GM21723 (cell line): ENCODE measurements around the gene KRTAP5-8.
"Not testable (repeated sequence)": the region's sequence is repeated elsewhere in the genome, so short reads cannot be mapped to it uniquely, and the experiment has no call there.

Experiments used
- ATAC-seq: cut with Tn5 transposase; IDR thresholded peaks from one replicate; pipeline ENCODE4 v1.9.1; 2021; ENCODE audit warnings: mild to moderate bottlenecking, moderate library complexity; ENCODE audit not compliant: unreplicated experiment

The KRTAP5-8 gene

DNA sequence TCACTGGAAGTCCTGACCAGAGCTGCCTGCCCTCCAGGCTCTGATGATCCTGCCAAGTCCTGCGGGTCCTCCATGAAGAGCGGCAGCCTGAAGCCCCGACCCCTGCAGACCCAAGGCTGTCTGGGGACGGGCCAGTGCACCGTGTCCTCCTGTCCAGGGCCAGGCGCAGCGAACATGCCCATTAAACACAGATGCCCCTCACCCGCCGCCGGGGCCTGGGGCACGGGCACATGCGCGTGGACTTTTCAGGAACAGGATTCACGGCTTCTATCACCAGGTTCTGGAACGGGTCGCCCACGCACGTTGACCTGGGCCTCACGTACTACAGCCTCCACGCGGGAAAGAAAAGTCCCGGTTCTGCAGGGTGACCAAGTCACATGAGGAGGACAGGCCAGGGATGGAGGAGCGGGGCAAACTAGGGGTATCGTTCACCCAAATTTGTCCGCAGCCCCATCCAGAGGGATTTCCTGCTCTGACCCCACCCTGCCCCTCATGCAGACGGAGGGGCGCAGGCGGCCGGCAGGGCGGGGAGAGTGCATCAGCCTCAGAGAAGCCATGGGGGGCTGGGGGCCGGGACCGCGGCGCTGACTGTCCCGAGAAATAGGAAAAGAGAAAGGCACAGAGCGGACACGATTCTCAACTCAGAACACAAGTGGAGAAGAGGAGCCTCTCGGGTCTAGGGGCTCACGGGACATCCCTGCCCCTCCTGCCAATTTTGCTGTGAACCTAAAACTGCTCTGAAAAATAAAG is 33.5 kb downstream of the KRTAP5-8 start:
- ATAC-seq: not testable (repeated sequence)

DNA sequence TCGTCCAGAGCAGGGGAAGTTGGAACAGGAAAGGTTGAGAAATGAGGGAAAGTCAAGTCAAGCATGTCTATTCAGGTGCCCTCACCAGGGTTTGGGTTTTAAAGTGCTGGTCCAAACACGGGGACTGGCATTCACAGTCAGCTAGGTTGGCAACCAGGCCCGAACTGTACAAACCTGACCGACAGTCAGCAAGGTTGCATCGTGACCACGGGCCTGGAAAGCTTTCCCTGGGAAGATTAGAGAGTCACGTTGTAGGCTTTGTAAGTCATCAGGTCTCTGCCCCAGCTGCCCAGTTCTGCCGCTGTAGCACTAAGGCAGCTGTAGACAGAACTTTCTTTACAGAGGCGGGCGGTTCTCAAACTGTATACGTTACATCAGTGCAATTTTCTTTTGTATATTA is 35.0 kb downstream of the KRTAP5-8 start:
- ATAC-seq: no peak

DNA sequence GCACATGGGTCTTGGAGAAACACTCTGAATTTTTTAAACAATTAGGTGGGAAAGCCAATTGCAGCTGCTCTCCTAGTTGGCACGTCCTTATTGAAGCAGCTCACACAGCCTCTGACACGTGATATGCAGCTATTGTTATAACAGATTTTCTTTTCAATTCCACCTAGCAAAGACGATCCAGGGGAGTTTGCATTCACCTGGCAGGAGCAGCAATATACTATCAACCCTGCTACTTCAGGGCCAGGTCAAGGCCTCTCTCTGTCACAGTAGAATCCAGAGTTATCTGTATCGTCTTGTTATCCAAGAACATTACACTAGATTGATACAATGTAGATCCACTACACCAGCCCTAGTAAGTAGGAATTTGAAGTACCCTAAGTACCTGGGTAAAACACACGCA is 36.6 kb downstream of the KRTAP5-8 start:
- no peak for ATAC-seq

DNA sequence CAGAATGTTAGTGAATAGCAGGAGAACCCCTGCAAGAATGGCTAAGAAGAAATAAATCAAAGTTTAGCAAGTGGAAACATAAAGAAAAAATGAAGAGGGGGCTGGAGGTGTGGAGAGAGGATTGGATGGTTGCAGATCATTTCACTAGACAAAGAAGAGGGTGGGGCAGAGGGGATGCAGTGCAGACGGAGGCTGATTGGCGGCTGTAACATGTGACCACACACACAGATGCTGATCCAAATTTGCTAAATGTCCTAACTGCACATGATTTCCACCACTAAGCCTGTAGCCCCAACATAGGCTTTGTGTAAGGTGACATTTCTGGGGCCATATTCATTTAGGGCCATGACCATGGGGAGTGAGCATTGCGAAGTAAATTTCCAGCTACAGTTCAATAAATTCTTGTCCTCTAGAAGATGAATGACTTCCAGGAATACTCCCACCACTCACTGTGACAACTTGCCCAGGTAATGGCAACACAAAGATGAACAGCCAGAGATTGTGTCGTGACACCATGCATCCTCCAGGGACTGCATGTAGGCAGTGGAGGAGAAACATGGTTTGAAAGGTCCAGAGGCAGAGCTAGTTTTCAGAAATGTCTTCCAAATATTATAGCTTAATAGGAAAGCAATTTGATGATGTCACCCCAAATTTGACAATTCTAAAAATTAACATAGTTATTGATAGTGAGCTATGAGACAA is 38.0 kb downstream of the KRTAP5-8 start:
- no peak for ATAC-seq

DNA sequence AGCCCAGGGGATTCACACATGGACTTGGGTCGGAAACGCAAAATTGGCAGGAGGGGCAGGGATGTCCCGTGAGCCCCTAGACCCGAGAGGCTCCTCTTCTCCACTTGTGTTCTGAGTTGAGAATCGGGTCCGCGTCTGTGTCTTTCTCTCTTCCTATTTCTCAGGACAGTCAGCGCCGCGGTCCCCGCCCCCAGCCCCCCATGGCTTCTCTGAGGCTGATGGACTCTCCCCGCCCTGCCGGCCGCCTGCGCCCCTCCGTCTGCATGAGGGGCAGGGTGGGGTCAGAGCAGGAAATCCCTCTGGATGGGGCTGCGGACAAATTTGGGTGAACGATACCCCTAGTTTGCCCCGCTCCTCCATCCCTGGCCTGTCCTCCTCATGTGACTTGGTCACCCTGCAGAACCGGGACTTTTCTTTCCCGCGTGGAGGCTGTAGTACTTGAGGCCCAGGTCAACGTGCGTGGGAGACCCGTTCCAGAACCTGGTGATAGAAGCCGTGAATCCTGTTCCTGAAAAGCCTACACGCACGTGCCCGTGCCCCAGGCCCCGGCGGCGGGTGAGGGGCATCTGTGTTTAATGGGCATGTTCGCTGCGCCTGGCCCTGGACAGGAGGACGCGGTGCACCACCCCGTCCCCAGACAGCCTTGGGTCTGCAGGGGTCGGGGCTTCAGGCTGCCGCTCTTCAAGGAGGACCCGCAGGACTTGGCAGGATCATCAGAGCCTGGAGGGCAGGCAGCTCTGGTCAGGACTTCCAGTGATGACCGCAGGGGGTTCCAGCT is 39.1 kb downstream of the KRTAP5-8 start:
- ATAC-seq: not testable (repeated sequence)

DNA sequence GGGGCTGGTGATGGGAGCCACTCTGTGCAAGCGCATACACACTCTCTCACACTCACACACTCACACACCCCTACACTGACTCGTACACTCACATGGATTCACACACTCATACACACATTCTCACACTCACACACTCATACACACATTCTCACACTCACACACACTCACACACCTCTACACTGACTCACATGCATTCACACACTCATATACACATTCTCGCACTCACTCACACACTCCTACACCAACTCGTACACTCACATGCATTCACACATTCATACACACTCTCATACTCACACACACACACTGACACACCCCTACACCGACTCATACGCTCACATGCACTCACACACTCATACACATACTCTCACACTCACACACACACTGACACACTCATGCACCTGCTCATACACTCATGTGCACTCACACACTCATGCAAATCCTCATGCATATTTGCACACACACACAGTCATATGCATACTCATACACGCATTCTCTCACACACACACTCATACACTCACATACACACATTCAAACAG is 39.7 kb downstream of the KRTAP5-8 start:
- ATAC-seq: no peak

DNA sequence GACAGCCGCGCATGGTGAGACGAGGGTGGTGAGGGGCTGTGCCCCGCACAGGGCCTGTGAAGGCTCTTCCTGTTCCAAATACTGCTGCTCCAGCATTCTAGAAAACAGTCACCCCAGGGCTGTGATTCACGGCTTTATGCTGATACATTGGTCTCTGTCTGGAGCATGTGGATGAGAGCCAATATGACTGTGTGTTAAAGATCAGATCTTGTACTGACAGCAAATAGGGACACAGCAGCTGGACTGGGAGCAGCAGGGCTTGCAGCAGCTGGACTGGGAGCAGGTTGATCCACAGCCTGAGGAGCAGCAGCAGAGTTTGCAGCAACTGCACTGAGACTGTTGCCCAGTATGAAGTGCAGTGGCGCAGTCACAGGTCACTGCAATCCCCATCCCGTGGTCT is 41.7 kb downstream of the KRTAP5-8 start:
- ATAC-seq: not testable (repeated sequence)

DNA sequence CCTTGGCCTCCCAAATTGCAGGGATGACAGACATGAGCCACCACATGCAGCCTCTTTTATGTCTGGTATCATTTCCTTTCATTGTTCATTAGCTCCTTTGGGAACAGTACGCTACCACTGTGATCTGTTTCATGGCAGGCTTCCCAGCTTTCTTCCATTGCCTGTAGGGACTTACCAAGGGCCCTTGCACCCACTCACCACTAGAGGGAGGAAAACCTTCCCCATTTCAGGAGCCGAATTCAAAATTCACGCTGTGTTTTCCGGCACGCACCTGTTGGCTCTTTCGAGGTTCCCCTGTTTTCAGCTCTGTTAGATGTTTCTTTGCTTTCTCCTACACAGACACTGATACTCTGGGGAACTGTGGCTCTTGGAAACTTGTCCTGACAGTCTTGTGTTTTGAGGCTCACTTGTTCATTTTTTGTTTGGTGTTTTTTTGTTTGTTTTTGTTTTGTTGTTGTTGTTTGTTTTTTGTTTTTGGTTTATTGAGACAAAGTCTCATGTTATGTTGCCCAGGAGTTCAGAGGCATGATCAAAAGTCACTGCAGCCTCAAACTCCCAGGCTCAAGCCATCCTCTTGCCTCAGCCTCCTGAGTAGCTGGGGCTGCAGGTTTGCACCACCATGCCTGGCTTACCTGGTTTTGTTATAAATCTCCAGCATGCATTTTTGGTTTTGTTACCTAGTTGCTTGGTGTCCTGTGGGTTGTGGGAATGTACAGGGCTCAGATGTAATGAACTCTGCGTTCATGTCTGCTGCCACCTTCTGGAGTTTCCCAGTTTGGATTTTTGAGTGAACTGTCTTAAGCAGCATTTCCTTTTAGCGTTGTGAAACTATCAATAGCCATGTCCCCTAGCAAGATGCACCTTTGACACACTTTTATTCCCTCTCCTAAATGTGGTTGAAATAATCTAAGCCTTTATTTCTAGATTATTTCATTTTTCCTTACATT is 42.5 kb downstream of the KRTAP5-8 start:
- no peak for ATAC-seq

DNA sequence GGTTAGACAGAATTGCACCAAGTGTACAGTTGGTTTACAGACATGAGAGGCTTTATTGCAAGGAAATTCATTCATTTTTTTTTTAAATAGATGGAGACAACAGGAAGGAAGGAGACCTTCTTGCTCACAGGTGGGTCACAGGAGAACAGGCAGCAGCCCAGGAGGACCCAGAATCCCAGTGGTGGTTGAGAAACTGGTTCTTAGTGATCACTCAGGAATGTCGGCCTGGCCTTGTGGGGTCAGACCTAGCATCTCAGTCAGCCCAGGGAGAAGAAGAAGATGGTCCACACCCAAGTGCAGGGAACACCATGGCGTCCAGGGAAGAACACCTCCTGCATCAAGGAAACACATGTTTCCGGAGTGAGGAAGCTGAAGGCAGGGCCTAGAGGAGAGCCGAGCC is 44.0 kb downstream of the KRTAP5-8 start:
- ATAC-seq: no peak

DNA sequence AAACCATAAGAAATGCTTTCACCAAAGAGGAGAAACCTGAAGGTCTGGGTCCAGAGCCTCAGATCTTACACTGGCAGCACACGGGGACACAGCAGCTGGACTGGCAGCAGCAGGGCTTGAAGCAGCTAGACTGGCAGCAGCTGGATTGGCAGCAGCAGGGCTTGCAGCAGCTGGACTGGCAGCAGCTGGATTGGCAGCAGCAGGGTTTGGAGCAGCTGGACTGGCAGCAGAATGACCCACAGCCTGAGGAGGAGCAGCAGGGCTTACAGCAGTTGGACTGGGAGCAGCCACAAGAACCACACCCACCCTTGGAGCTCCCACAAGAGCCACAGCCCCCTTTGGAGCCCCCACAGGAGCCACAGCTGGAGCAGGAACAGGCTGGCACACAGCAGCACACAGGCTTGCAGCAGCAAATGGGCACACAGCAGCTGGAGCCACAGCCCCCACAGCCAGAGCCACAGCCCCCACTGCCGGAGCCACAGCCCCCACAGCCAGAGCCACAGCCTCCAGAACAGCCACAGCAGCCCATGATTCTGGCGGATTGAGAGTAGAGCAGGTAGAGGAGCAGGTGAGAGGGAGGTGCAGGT is 44.6 kb downstream of the KRTAP5-8 start, which contains the start of gene KRTAP5-11:
KRTAP5-11 (minus strand) TSS at position 567 of the 587 bp plus-strand sequence; CDS start at position 529, 38 bp downstream.
- no peak for ATAC-seq

DNA sequence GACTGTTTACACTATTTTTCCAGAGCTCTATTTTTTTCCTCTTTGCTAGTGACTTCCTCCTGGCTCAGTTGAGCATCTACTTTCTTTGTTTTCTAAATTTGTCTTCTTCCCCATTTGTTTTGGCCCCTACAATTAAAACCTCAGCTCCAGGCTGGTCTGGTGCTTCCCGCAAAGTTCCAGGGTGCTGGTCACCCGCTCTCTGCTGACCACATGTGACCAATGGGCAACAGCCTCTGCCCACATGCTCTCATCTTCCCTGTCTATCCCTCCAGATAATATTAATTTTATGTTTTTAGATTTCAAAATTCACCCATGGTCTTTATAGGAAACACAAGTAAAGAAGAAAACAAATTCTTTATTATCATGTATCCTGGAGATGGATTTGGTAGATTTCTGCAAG is 45.1 kb downstream of the KRTAP5-8 start:
- not testable (repeated sequence) for ATAC-seq

DNA sequence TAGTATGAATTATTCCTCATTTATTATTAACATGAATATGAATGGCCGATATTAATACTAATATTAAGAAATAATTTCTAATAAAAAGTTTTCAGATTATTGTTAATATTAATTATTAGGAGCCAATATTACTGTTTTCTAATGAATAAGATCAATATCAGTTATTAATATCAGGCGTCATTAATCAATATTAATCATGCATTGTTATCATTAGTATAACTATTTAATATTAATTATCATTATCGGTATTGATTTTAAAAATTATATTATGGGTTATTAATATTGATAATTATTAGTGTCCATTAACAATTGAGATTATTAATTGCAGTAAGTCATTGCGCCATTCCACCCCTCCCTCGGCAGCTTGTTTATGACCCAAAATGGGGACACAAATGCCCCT is 47.8 kb downstream of the KRTAP5-8 start:
- ATAC-seq: not testable (repeated sequence)

DNA sequence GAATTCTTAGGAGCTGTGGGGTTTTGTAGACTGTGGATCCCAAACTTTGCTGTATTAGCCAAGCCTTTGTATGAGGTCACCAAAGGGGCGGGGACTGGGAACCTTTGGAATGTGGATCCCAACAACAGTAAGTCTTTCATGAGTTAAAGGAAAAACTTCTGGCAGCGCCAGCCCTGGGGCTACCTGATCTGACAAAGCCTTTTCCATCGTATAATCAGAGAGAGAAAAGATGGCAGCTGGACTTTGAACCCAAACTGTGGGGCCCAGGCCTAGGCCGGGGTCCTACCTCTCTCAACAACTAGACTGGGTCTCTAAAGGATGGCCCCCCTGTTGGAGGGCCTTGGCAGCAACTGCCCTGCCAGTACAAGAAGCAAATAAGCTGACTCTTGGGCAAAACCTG is 50.5 kb downstream of the KRTAP5-8 start:
- ATAC-seq: not testable (repeated sequence)
